GM12874 (cell line): ENCODE results near the gene BCL2L11.

Source experiments
- TF ChIP-seq, protein P1 (sequence below): IDR thresholded peaks from 2 replicates; pipeline ENCODE4 v1.5.1; 2011; ENCODE audit warnings: low read depth, mild to moderate bottlenecking, control low read depth, low read length, moderate library complexity; ENCODE audit not compliant: insufficient read depth

Gene BCL2L11

GRCh38 chr2:111145951-111146350 is 25.2 kb downstream of the BCL2L11 start:
- TF ChIP-seq, protein P1, sequence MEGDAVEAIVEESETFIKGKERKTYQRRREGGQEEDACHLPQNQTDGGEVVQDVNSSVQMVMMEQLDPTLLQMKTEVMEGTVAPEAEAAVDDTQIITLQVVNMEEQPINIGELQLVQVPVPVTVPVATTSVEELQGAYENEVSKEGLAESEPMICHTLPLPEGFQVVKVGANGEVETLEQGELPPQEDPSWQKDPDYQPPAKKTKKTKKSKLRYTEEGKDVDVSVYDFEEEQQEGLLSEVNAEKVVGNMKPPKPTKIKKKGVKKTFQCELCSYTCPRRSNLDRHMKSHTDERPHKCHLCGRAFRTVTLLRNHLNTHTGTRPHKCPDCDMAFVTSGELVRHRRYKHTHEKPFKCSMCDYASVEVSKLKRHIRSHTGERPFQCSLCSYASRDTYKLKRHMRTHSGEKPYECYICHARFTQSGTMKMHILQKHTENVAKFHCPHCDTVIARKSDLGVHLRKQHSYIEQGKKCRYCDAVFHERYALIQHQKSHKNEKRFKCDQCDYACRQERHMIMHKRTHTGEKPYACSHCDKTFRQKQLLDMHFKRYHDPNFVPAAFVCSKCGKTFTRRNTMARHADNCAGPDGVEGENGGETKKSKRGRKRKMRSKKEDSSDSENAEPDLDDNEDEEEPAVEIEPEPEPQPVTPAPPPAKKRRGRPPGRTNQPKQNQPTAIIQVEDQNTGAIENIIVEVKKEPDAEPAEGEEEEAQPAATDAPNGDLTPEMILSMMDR = no peak

GRCh38 chr2:111148225-111148873 is 27.6 kb downstream of the BCL2L11 start:
- TF ChIP-seq, protein P1 = no peak

- TF ChIP-seq, protein P1 = no peak
Observed at GRCh38 chr2:111148925-111149324, 28.2 kb downstream of the BCL2L11 start.

DNA sequence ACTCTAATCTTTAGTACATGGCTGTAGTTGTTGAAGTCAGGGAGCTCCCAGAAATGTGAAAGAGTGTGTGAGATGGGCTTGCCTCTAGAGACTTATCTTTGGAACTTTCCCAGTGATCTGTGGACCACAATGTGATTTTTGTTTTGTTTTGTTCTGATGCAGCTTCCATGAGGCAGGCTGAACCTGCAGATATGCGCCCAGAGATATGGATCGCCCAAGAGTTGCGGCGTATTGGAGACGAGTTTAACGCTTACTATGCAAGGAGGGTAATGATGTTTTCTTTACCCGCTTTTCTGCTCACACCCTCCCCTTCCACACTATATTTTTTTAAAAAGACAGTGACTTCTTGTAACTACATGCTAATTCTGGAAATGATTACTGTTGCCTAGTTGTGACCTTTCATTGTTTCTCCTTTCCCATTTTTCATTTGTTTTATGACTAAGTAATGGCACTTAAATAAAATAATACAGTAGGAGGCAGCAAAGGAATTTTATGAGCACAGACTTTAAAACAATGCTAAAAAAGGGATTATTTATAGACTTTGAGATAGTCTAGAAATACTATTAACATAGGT is 29.3 kb downstream of the BCL2L11 start:
- TF ChIP-seq, protein P1 = no peak

DNA sequence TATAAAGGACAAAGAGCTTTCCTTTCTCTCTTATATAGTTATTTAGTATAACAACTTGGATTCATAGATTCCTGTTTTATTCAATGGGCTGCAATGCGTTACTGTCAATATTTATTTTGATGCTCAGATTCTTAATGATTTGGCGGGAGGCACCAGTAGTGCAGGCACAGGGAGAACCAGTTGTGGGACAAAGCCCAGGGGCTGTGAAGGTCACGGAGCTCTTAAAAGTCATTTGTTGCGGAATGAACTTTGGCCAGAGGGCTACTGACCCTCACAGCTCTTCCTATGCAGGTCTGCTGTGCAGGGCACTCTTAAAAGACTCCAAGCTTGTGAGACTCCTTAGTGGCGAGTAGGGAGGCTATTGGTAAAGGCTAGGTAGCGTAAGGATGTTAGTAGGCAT is 34.0 kb downstream of the BCL2L11 start:
- TF ChIP-seq, protein P1 = no peak

GRCh38 chr2:111155610-111156009 is 34.9 kb downstream of the BCL2L11 start:
- TF ChIP-seq, protein P1 = no peak

DNA sequence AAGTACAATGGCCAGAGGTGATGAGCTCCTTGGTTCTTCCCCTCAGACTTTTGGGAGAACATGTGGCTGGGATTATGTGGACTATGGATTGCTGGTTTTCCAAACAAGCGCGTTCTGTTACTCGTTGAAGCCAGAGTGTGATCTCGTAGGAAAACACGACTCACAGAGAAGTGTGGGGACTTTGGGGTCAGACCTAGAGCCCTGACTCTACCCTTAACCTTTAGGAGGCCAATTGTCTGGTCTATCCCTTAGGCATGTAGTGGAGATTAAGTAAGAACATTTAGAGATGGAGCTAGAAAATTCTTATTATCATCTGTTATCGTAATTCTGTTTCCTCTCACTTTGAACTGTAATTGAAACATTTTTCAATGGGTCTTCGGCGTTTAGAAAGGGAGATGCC is 35.8 kb downstream of the BCL2L11 start:
- TF ChIP-seq, protein P1 = no peak
